Transverse colon (tissue), 4 donors: ENCODE measurements around the gene SFXN2. TPM values are rescaled to one million over a fixed set of nuclear protein-coding genes. Genes with fewer than 3 reads are reported as not detected.

Experiments
- DNase-seq: peaks from one replicate; pipeline ENCODE4 v3.0.0-alpha.2; 2019
- H3K27ac ChIP-seq, 4 donors: fragments of 200-600 bp; sonication (generic); 2 replicates each; pipeline ENCODE4 v1.5.1; 2016 to 2018; ENCODE audit warnings: inconsistent platforms in 4 of 4
- H3K27me3 ChIP-seq: fragments of 200-600 bp; sonication (generic); 2 replicates; pipeline ENCODE4 v1.5.1; 2017; ENCODE audit warnings: inconsistent platforms
- H3K36me3 ChIP-seq, 4 donors: fragments of 200-600 bp; sonication (generic); 2 replicates each; pipeline ENCODE4 v1.5.1; 2017 to 2019; ENCODE audit warnings: inconsistent platforms in 4 of 4
- H3K4me1 ChIP-seq, 4 donors: fragments of 200-600 bp; sonication (generic); 2 replicates each; pipeline ENCODE4 v1.5.1; 2017 to 2020; ENCODE audit warnings: inconsistent platforms in 4 of 4
- H3K4me3 ChIP-seq, 4 donors: fragments of 200-600 bp; sonication (generic); 1 replicate in 1 of 4; 2 replicates in 3 of 4; pipeline versions ENCODE4 v1.5.1 to v1.6.1; 2017 to 2019; ENCODE audit warnings: inconsistent platforms in 4 of 4
- H3K9me3 ChIP-seq, 2 donors: fragments of 200-600 bp; sonication (generic); 2 replicates each; pipeline ENCODE4 v1.5.1; 2017 to 2019; ENCODE audit warnings: inconsistent platforms in 2 of 2
- CTCF ChIP-seq, 5 experiments: fragments of 200-600 bp in 3 of 5; fragments of 450-650 bp in 2 of 5; sonication (generic) in 3 of 5; IDR thresholded peaks; 1 replicate in 2 of 5; 2 replicates in 3 of 5; pipeline ENCODE4 v1.5.1; 2016 to 2017; ENCODE audit warnings: antibody characterized with exemption in 5 of 5, inconsistent platforms in 3 of 5, mild to moderate bottlenecking in 2 of 5, moderate library complexity in 1 of 5
- EP300 ChIP-seq: sonication (generic); formaldehyde crosslinking; IDR thresholded peaks from one replicate; pipeline ENCODE4 v1.6.1; 2017; ENCODE audit warnings: antibody characterized with exemption, low read depth
- POLR2A ChIP-seq: fragments of 450-650 bp; IDR thresholded peaks from one replicate; pipeline ENCODE4 v1.6.1; 2016; ENCODE audit warnings: antibody characterized with exemption, mild to moderate bottlenecking, moderate library complexity
- POLR2AphosphoS5 ChIP-seq, 3 donors: sonication (generic); formaldehyde crosslinking; IDR thresholded peaks; one replicate each; pipeline ENCODE4 v1.6.1; 2016; ENCODE audit warnings: antibody characterized with exemption in 3 of 3
- WGBS, 2 donors: methylation state at CpG; one replicate each; pipeline ENCODE4 v1.1.5; 2018; ENCODE audit warnings: low coverage in 1 of 2; 5-methylcytosine and 5-hydroxymethylcytosine counted together
- in situ Hi-C, 4 donors: fragments of 200-750 bp; cut with MboI; loops; one replicate each; pipeline versions ENCODE4 v1.15.0 to v1.15.1; 2017; ENCODE audit warnings: low sequenced_read_pairs in 3 of 4, low pct_ligation_motif_present in 1 of 4, low pct_unique_long_range_greater_than_20kb in 1 of 4
- intact Hi-C: fragments of 100-400 bp; cut with DNase I; formaldehyde crosslinking; loops from one replicate; pipeline ENCODE4 v1.15.1; 2023; ENCODE audit warnings: low total_unique reads
- total RNA-seq, 4 donors: library from RNA; depleted of rRNA; stranded (reverse); fragments of >200 nt; gene quantifications; one replicate each; pipeline ENCODE4 v1.1.0, GENCODE V29; 2016

SFXN2 gene
- total RNA-seq, 4 donors from 2014 or later, result 2.1 to 64.9 (median 7.3) TPM

- Histone ChIP-seq H3K27me3 (no peaks in the 10 kb centered on the region), H3K36me3 (no peaks in the 10 kb centered on the region), H3K4me1 (peaks cover 0 to 3% (median 2%) of the 10 kb centered on the region in 4 donors), H3K27ac (no peak overlapping the region), H3K9me3 (no peaks in the 10 kb centered on the region), H3K4me3 (no peak overlapping the region)
- intact Hi-C loops (loop anchor here (10.0 kb wide), 1 partner anchor 114 kb away; the partner anchor contains the start of gene CYP17A1), in situ Hi-C loops (loop anchor here in 3 of 4 donors (10.0 kb wide), 2 partner anchors 174 to 184 kb away; no protein-coding TSS in a partner anchor)
- TF ChIP-seq POLR2AphosphoS5 (IDR thresholded peaks at IDR 0.05), result no peak
- TF ChIP-seq POLR2A, result no peak
- TF ChIP-seq EP300, result no peak
- no peak for TF ChIP-seq CTCF (IDR thresholded peaks at IDR 0.05)
- DNase-seq, result no peak
- WGBS, 2 donors, result 90 to 92% methylated on average over 2 to 3 of the region's 3 CpGs
Observed at GRCh38 chr10:102720337-102720736, 5.9 kb downstream of the SFXN2 start.

GRCh38 chr10:102720775-102721301, 6.4 kb downstream of the SFXN2 start:
- WGBS, 2 donors, result 79 to 81% methylated on average over 6 of the region's 6 CpGs
- H3K4me3 ChIP-seq, result no peak overlapping the region
- in situ Hi-C loops (loop anchor here in 3 of 4 donors (10.0 kb wide), 2 partner anchors 174 to 184 kb away; no protein-coding TSS in a partner anchor), intact Hi-C loops (loop anchor here (10.0 kb wide), 1 partner anchor 114 kb away; the partner anchor contains the start of gene CYP17A1)
- no peak for DNase-seq
- H3K36me3 ChIP-seq, result no peaks in the 10 kb centered on the region
- no peaks in the 10 kb centered on the region for H3K27me3 ChIP-seq
- H3K27ac ChIP-seq, result no peak overlapping the region
- H3K4me1 ChIP-seq, result no peaks in the 10 kb centered on the region
- TF ChIP-seq EP300 (no peak), CTCF (IDR thresholded peaks at IDR 0.05) (no peak), POLR2A (no peak), POLR2AphosphoS5 (IDR thresholded peaks at IDR 0.05) (no peak)
- H3K9me3 ChIP-seq, result no peaks in the 10 kb centered on the region

- H3K27ac ChIP-seq, result no peak overlapping the region
- no peak for DNase-seq
- H3K27me3 ChIP-seq, result no peaks in the 10 kb centered on the region
- TF ChIP-seq POLR2A (no peak), CTCF (IDR thresholded peaks at IDR 0.05) (no peak), POLR2AphosphoS5 (IDR thresholded peaks at IDR 0.05) (no peak), EP300 (no peak)
- in situ Hi-C loops, result loop anchor here in 3 of 4 donors (10.0 kb wide), 2 partner anchors 173 to 183 kb away; no protein-coding TSS in a partner anchor
- no peaks in the 10 kb centered on the region for H3K4me1 ChIP-seq
- 58 to 76% methylated on average over 2 to 4 of the region's 4 CpGs for WGBS, 2 donors
- H3K36me3 ChIP-seq, result no peaks in the 10 kb centered on the region
- H3K9me3 ChIP-seq, result no peaks in the 10 kb centered on the region
- no peak overlapping the region for H3K4me3 ChIP-seq
- intact Hi-C loops, result loop anchor here (2.0 to 10.0 kb wide), 2 partner anchors 113 to 219 kb away; partner anchors contain the start of genes ACTR1A, CYP17A1 and SUFU
Observed at GRCh38 chr10:102721954-102722353, 7.5 kb downstream of the SFXN2 start.

- Histone ChIP-seq H3K4me3 (no peak overlapping the region), H3K27me3 (no peaks in the 10 kb centered on the region), H3K9me3 (no peaks in the 10 kb centered on the region), H3K36me3 (no peaks in the 10 kb centered on the region), H3K27ac (no peak overlapping the region), H3K4me1 (no peaks in the 10 kb centered on the region)
- WGBS, 2 donors, result 94 to 100% methylated on average over 4 of the region's 4 CpGs
- intact Hi-C loops, result loop anchor here (2.0 to 10.0 kb wide), 2 partner anchors 111 to 221 kb away; partner anchors contain the start of genes ACTR1A, CYP17A1 and SUFU
- no peak for DNase-seq
- TF ChIP-seq EP300 (no peak), POLR2AphosphoS5 (IDR thresholded peaks at IDR 0.05) (no peak), POLR2A (no peak), CTCF (IDR thresholded peaks at IDR 0.05) (no peak)
- in situ Hi-C loops, result loop anchor here in 3 of 4 donors (10.0 kb wide), 2 partner anchors 171 to 181 kb away; no protein-coding TSS in a partner anchor
Observed at GRCh38 chr10:102723989-102724388, 9.6 kb downstream of the SFXN2 start.
